HG03558 (cell line): ENCODE results near the gene TTC23.

Experiments used
- ATAC-seq: cut with Tn5 transposase; IDR thresholded peaks from one replicate; pipeline ENCODE4 v1.9.1; 2021; ENCODE audit warnings: moderate number of reproducible peaks; ENCODE audit not compliant: unreplicated experiment; ENCODE audit errors: extremely low read depth

TTC23 gene

GRCh38 chr15:99143655-99144610 is 105.4 kb downstream of the TTC23 start:
- no peak for ATAC-seq

GRCh38 chr15:99143242-99143641 is 106.1 kb downstream of the TTC23 start:
- no peak for ATAC-seq

- no peak for ATAC-seq
Observed at GRCh38 chr15:99142562-99142961, 106.8 kb downstream of the TTC23 start.

- no peak for ATAC-seq
Observed at GRCh38 chr15:99141943-99142342, 107.4 kb downstream of the TTC23 start.

GRCh38 chr15:99140590-99140989 is 108.8 kb downstream of the TTC23 start:
- ATAC-seq = no peak

- ATAC-seq = no peak
Observed at GRCh38 chr15:99139276-99139675, 110.1 kb downstream of the TTC23 start.

GRCh38 chr15:99138491-99138982 is 110.8 kb downstream of the TTC23 start:
- no peak for ATAC-seq

- no peak for ATAC-seq
Observed at GRCh38 chr15:99137877-99138276, 111.5 kb downstream of the TTC23 start.

- ATAC-seq = no peak
Observed at GRCh38 chr15:99137111-99137546, 112.3 kb downstream of the TTC23 start.

GRCh38 chr15:99135194-99135593 is 114.2 kb downstream of the TTC23 start:
- ATAC-seq = peak; percentile 71

GRCh38 chr15:99134317-99134821 is 115.0 kb downstream of the TTC23 start:
- ATAC-seq = no peak

- ATAC-seq = no peak
Observed at GRCh38 chr15:99132634-99133287, 116.6 kb downstream of the TTC23 start.

- ATAC-seq = no peak
Observed at GRCh38 chr15:99132122-99132521, 117.3 kb downstream of the TTC23 start.

- ATAC-seq = no peak
Observed at GRCh38 chr15:99131441-99132023, 117.8 kb downstream of the TTC23 start.

GRCh38 chr15:99130765-99131440 is 118.5 kb downstream of the TTC23 start:
- ATAC-seq = no peak

- ATAC-seq = no peak
Observed at GRCh38 chr15:99130314-99130713, 119.1 kb downstream of the TTC23 start.

GRCh38 chr15:99129644-99130043 is 119.7 kb downstream of the TTC23 start:
- no peak for ATAC-seq

GRCh38 chr15:99128411-99128810 is 121.0 kb downstream of the TTC23 start:
- no peak for ATAC-seq

- no peak for ATAC-seq
Observed at GRCh38 chr15:99127773-99128172, 121.6 kb downstream of the TTC23 start.

- no peak for ATAC-seq
Observed at GRCh38 chr15:99126930-99127329, 122.5 kb downstream of the TTC23 start.
